ENCODE results near the gene SPATA32.
"Not testable (repeated sequence)": the region's sequence is repeated elsewhere in the genome, so short reads cannot be mapped to it uniquely, and the experiment has no call there.

The SPATA32 gene

DNA sequence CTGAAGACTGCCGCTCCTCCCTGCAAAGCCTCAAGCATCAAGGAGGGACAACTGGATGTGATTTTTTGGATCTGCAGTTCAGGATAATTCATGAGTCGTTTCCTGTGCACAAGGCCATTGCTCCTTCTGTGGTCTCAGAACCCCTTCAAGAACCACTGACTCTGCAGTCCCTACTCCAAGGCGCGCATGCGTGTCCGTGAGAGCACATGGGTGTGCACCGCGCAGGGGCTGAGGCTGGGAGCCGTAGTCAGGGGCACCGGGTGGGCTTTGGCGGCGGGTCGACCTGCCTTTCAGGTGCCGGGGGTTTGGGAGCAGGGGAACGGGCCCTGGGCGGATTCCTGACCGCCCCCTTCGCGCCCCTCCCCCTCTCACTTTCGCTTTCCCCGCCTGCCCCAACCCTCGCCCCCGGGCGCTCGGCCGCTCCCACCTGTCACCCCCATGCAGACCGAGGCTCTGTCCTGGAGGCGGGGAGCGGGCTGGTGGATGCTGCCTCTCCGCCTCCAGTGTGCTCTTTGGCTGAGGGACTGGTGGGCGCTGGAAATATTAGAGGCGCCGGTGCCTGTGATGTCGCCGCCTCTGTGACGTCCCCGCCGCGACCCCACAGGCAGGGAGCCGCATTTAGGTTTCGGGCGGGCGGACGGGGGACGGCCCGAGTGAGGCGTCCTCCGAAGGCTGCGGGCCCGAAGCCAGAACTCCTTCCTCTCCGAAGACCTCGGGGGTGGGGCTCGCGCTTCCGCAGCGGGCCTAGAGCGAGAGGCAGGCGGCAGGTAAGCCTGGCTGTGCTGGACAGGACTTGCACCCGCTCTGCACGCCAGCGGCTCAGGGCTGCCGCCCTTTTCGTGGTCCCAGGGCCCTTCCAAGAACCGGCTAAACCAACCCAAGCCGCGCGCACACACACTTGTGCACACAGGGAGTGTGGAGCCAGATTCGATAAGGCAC lies at the start of gene SPATA32:
Gene SPATA32 (minus strand): TSS at position 518 of the 939 bp plus-strand sequence. CDS start 78 bp downstream, at position 440.
- DNase-seq (ENCODE audit: low read depth in 2 of 2), result peak; percentile 61 to 70

- no peak for DNase-seq (ENCODE audit: low read depth in 2 of 2)
Observed at GRCh38 chr17:45311401-45311759, 49.5 kb upstream of the SPATA32 start.

DNA sequence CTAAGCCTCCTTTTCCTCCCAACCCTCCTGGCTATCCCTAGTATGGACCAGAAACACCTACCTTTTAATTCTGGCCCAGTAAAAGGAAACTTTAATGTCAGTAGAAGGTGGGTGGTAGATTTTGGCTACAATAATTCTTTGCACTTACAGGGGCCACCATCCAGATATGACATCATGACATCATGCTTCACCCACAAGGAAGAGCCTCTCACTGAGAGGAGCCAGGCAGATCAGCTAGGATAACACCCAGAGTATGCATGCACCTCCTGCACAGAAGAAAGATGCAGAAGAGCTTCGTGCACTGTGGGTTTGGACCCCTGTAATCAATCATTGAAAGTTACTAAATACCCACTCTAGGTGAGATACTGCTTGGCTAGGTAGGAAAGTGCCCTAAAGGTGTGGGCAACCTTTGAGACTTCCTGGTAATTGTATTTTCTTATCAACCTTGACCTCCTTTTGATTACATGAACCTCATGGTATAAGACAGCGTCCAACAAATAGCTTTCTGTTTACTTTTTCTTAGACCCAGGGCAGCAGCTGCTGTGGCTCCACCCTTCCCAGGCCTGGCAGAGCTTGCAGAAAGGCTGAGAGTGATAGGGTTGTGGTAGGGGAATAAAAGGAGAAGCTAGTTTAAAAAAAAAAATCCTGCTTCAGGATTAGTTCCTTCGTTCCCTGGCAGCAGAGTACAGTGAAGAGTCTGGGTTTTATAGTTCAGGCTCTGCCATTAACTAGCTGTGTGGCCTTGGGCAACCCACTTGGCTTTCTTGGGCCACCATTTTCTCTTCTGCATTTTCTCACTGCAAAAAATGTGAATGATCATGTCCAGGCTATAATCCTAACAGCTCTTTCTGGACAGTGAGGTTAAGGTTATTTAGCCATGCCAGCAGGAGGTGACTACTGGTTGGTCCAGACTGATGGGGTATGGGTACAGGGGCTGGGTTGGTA lies 48.8 kb upstream of the SPATA32 start:
- DNase-seq (ENCODE audit: low read depth in 2 of 2), result no peak

DNA sequence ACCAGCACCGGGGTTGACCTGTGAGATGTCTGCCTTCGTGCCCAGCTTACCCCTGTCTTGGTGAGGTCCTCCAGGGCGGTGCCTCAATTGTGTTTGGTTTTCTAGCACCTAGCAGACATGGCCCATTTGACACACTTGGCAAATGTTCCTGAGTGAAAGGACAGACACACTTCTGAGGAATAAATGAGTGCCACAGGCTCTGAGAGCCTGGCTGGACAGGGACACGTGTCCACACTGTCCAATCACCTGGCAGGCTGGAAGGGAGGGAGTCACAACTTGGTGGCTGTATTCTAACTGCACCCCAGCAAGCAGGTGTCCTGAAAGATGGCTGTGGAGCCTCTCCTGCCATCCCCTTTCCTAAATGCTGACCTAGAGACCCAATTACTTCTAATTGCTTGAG lies 47.5 kb upstream of the SPATA32 start:
- DNase-seq (ENCODE audit: low read depth in 2 of 2), result no peak

DNA sequence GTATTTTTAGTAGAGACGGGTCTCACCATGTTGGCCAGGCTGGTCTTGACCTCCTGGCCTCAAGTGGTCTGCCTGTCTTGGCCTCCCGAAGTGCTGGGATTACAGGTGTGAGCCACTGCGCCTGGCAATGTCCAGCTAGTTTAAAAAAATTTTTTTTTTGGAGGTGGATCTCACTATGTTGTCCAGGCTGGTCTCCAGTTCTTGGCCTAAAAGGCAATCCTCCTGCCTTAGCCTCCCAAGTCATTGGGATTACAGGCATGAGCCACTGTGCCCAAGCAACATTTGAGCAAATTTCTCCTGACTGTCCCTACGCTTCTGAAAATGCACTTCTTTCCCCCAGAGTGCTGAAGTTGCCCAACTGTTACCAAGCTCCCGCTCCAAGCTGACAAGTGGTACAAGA lies 46.9 kb upstream of the SPATA32 start:
- no peak for DNase-seq (ENCODE audit: low read depth in 2 of 2)

DNA sequence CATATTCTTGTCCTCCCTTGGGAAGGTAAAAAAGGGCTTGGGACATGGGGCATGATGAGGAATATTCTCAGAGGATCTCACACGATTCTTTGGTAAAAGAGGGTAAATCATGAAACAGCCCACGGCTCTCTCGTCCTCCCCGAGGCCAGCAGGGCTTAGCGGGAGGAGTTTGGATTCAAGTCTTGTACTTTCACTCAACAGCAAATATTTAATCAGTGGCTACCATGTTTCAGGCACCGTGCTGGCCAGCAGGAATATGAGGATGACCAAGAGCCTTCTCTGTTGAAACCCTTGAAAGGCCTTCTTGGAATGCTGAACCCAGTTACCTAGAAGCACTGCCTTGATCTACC lies 46.1 kb upstream of the SPATA32 start:
- DNase-seq (ENCODE audit: low read depth in 2 of 2), result no peak

DNA sequence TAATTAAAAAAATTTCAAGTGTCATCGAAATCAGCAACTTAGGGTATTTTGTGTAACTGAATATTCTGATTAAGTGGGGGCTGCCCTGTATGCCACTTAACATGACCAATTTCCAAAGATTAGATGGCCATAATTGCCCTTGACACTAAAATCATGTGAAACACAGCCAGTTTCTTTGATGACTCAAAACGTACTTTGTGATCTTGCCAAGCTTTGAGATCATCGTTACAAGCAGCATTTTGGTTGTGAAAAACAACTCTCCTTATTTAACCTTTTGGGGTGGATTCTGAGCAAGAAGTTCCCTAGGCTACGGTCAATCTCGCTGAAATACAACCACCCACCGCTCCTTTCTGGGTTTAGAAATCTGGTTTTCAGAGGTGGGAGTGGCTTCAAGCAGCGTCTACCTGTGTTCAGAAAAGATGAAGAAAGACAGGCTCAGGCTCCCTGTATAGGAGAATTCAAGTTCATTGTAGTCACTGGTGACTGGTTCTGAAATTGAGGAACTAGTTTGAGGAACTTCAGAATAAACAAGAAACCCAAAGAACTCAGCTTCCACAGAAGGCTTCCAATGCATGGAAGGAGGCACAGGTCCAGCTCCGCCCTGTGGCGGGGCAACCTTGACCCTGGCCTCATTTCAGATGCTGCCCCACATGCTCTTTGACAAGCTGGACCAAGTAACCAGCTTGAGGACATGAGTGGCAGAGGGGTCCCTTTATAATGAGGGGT lies 45.6 kb upstream of the SPATA32 start:
- no peak for DNase-seq (ENCODE audit: low read depth in 2 of 2)

- DNase-seq (ENCODE audit: low read depth in 2 of 2), result no peak
Observed at GRCh38 chr17:45306623-45307022, 44.7 kb upstream of the SPATA32 start.

DNA sequence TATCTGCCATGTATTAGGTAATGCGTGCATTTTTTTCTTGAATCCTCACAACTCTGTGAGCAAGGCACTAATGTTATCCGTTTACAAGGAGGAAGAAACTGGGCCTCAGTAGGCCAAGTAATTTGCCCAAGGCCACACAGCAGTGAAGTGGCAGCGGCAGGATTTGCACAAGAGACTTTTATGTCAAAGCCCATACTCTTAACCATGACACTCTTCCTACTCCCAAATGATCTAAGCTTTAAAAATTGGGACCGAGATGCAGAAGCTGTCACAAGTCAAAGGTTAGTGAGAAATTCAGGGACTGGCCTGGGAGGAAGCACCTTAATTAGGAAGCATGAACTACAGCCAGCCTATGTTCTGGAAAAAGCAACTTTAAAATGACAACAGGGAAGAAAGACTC lies 44.2 kb upstream of the SPATA32 start:
- no peak for DNase-seq (ENCODE audit: low read depth in 2 of 2)

GRCh38 chr17:45305530-45306087 lies 43.7 kb upstream of the SPATA32 start:
- DNase-seq (ENCODE audit: low read depth in 2 of 2), result no peak

- no peak for DNase-seq (ENCODE audit: low read depth in 2 of 2)
Observed at GRCh38 chr17:45302649-45303173, 40.8 kb upstream of the SPATA32 start.

DNA sequence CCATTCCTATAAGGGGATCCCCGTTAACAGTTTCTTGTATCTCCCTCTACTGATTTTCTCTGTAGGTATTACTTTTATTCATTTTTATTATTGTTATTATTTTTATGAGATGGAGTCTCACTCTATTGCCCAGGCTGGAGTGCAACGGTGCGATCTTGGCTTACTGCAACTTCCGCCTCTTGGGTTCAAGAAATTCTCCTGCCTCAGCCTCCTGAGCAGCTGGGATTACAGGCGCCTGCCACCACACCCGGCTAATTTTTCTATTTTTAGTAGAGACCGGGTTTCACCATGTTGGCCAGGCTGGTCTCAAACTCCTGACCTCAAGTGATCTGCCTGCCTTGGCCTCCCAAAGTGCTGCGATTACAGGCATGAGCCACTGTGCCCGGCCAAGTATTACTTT lies 40.3 kb upstream of the SPATA32 start:
- DNase-seq (ENCODE audit: low read depth in 2 of 2), result not testable (repeated sequence)

- no peak for DNase-seq (ENCODE audit: low read depth in 2 of 2)
Observed at GRCh38 chr17:45301674-45302073, 39.8 kb upstream of the SPATA32 start.

DNA sequence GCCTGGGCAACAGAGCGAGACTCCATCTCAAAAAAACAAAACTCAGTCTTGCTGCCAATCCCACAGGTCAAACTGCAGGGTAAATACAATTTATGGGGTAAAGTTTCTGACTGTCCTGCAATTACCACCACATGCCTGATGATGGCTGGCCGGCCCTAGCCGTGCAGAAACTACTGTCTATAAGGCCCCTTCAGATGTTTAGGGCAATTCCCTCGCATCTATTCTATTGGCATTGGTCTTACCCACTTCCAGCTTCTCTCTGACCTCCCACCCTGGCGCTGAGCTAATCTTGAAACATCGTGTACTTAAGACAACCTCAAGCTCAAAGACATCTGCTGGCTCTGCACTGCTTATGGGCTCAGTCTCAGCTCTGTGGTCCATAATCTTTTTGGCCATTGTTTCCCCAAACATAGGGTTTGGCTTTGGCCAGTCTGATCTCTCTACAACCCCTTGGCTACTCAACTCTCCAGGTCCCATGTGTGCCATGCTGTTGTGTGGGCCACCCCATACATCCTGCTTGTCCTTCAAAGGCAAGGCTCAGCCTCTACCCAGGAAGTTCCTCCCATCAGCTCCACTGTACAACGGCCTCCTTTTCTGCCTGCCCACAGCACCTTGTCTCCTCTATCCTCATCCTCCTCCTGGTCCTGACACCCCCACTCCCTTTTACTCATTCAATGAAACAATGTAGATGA lies 38.3 kb upstream of the SPATA32 start:
- no peak for DNase-seq (ENCODE audit: low read depth in 2 of 2)

DNA sequence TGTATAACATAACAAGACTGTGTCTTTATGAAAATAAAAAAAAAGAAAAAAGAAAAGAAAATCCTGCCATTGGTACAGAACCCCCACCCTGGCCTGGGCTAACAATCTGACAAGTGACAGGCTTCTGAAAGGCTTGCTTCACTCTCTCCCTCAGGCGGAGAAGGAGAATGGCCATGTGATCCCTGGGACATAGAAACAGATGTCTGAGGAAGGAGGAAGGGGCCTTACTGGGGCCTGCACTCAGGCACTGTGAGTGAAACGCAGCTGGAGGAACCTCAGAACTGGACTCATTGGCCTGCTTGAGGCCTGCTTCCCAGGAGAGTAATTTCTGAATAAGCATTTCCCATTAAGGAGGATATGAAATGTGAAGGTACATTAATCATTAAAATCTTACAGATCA lies 37.5 kb upstream of the SPATA32 start:
- DNase-seq (ENCODE audit: low read depth in 2 of 2), result no peak

GRCh38 chr17:45298546-45299285 lies 36.8 kb upstream of the SPATA32 start:
- DNase-seq (ENCODE audit: low read depth in 2 of 2), result no peak

DNA sequence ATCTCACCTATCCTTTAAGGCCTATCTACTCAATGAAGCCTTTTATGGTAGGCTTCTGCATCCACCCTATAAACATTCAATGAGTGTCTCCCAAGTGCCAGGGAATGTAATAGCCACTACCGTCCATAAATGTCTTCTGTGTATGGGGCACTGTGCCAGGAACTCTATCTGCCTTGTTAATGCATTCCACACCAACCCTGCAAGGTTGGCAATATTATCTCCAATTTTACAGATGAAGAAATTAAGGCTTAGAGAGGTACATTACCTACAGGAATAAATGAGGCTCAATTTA lies 34.9 kb upstream of the SPATA32 start:
- DNase-seq (ENCODE audit: low read depth in 2 of 2), result no peak

DNA sequence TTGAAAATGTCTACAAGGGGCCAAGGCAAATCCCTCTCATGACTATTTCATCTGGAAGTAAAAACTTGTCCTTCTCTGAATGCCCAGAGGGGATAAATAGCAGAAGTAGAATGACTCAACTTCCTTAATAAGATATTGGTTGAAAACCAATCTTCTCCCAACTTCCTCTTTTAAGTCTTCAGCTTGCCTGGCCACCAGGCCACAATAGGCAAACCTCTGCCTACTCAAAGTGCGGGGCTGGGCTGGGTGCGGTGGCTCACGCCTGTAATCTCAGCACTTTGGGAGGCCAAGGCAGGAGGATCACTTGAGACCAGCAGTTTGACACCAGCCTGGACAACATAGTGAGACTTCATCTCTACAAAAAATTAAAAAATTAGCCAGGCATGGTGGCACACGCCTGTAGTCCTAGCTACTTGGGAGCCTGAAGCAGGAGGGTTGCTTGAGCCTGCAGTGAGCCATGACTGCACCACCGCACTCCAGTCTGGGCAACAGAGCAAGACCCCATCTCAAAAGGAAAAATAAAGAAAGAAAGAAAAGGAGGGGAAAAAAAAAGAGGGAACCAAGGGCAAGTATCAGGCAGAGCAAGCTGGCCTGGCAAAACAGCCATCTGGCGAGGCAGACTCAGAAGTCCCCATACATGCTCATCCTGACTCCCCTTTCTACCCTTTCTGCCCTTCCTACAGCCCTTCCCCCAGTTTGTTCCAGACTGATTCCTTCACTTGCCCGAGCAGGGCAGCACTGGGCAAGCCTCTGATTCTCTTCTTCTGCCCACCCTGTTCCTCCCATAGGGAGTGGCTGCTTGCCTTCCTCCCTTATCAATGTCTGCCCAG lies 34.3 kb upstream of the SPATA32 start:
- no peak for DNase-seq (ENCODE audit: low read depth in 2 of 2)

DNA sequence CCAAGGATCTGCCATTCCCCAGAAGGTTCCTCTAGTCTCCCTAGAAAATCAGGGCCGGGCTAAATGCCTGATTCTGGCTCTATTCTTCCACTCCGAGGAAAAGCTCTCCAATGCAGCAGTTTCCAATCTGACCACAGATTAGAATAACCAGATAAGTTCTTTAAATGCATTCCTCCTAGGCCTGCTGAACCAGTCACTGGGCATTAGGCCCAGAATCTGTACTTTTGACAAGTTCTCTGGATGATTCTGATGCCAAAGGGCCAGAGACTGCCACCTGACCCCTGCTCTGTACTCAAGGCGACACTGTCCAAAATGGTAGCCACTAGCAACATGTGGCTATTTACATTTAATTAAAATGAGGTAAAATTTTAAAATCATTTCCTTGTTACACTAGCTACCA lies 32.6 kb upstream of the SPATA32 start:
- DNase-seq (ENCODE audit: low read depth in 2 of 2), result no peak

All from stimulated activated CD8-positive, alpha-beta memory T cell treated with anti-CD3 and anti-CD28 coated beads, Interleukin-2, amount 100 ng/mL, for 48 hours (primary cell).